GM19455 (cell line): ENCODE measurements around the gene PSMD11.

Experiments used
- ATAC-seq: cut with Tn5 transposase; IDR thresholded peaks from one replicate; pipeline ENCODE4 v1.9.1; 2021; ENCODE audit not compliant: unreplicated experiment

The PSMD11 gene

DNA sequence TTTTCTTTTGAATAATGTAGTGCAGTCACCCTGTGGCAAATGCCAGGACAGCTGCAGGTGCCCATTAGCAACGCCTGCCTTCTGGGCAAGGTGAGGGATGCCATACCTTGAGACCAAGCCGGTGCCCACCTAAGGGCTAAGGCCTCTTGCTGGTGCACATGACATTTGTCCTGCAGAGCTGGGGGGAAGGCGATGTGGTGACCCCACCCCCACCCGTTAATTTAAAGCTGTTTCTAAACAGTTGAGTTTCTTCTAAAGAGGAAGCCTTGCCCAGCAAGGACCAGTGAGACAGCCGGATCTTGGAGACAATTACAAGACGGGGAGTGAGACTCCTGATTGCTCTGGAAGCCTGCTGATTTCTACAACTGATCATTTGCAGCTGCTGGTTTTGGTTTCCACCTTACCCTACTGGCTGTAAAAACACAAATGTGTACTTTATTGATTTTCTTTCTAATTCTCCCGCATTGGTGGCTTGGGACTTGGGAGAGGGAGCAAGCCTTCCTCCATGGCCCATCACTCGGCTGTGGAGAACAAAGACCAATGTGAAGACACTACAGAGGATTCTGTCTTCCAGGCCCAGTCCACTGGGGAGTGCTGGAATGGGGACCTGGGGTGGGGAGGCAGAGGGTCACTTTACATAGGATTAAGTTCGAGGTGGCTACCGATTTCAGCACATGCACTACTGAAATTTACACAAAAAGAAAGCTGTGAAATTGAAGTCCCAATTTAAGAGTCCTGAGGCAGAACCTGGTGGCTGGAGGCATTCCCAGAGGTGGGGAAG, 45.2 kb downstream of the PSMD11 start:
- no peak for ATAC-seq

DNA sequence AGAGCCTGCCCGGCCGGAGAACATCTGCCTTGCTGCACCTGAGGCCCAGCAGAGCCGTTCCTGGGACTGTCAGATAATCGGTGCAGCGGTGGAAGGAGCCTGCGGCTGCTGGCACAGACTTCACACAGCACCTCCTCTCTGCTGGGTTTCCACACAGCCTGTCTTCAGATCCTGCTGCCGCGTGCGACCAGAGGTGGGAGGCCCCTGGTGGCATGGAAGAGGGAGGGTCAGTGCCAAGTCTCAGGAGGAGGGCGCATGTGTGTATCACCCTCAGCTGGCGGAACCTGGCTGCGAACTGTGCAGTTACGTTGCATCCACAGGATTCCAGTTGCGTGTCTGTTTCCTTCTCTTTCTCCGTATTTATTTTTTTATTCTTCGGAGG, 45.8 kb downstream of the PSMD11 start:
- no peak for ATAC-seq

GRCh38 chr17:32491371-32492263, 47.3 kb downstream of the PSMD11 start:
- ATAC-seq, result no peak

- ATAC-seq, result no peak
Observed at GRCh38 chr17:32492264-32492589, 47.9 kb downstream of the PSMD11 start.

- ATAC-seq, result no peak
Observed at GRCh38 chr17:32492648-32493289, 48.5 kb downstream of the PSMD11 start.

DNA sequence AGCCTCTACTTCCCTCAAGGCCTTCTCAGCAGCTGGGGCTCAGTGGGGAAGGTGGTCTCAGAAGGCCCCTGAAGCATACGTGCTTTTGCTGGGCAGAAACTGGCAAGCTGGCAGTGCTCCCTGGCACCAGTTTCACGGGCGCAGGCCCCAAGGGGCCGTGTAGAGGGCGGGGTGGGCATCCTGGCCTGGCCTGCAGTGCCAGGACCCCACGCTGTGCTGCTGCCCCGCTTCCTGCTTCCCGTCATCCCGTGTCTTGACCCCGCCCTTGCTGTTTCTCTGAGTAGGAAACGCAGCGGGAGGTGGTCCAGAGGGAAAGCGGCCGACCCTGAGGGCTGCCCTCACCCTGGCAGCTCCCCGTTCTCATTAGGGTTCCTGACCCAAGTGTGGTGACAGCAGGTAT, 49.3 kb downstream of the PSMD11 start:
- no peak for ATAC-seq

DNA sequence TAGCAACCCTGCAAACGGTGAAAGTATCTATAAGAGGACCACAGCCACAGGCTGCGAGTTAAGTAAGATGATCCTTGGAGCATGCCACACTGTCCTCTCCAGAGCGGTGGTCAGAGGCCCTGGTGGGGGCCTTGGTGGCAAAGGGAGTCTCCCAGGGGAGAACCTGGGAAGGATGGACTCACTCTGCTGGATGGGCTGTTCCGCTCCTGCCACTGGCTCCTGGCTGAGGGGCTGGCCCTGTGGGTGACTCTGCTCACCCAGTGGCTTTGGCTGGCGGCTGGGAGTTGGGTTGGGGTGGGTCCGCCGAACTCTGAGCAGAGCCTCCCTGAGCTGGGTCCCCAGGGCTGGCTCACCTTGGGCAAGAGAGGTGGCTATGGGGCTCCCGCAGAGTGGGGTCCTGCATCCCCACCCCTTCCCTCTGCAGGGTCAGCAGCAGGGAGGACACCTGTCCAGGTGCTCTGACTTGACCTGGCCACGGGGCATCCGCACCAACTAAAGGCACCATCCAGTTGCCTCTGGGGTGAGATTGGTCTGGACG, 49.7 kb downstream of the PSMD11 start:
- ATAC-seq, result no peak

- ATAC-seq, result no peak
Observed at GRCh38 chr17:32494621-32495358, 50.5 kb downstream of the PSMD11 start.

- ATAC-seq, result no peak
Observed at GRCh38 chr17:32495359-32496231, 51.3 kb downstream of the PSMD11 start.

DNA sequence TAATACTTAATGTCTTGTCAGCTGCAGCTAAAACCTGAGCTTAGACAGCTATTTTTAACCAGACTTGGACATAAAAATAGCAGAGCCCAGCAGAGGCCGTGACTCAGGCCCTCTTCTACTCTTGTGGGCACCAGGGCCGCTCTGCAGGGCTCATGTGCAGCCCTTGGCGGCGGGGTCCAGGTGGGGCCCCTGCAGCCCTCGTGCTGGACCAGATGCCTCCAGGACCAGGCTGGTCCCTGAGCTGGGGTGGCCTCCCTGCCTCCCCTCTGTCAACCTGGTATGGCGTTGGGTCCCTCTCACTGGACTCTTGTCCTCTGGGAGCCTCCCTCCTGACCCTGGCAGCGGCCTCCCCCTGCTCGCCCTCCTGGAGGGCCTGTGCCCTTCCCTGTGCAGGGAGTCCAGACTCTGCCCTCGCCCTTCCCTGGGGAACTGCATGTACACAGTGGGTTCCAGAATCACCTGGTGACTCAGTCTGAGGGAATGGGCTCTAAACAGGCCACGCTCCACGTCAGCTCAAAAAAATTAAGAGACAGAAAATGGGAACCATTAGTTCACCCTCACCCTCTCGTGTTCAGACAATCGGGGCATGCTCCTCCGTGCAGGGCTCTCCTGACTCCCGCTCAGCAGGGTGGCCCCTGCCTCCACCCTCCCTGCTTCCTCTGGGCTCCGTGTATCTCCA, 52.2 kb downstream of the PSMD11 start:
- ATAC-seq, result no peak

GRCh38 chr17:32497431-32498205, 53.3 kb downstream of the PSMD11 start:
- no peak for ATAC-seq

GRCh38 chr17:32498391-32498790, 54.1 kb downstream of the PSMD11 start:
- ATAC-seq, result no peak

GRCh38 chr17:32502013-32502412, 57.7 kb downstream of the PSMD11 start:
- no peak for ATAC-seq

GRCh38 chr17:32502710-32503109, 58.4 kb downstream of the PSMD11 start:
- no peak for ATAC-seq

DNA sequence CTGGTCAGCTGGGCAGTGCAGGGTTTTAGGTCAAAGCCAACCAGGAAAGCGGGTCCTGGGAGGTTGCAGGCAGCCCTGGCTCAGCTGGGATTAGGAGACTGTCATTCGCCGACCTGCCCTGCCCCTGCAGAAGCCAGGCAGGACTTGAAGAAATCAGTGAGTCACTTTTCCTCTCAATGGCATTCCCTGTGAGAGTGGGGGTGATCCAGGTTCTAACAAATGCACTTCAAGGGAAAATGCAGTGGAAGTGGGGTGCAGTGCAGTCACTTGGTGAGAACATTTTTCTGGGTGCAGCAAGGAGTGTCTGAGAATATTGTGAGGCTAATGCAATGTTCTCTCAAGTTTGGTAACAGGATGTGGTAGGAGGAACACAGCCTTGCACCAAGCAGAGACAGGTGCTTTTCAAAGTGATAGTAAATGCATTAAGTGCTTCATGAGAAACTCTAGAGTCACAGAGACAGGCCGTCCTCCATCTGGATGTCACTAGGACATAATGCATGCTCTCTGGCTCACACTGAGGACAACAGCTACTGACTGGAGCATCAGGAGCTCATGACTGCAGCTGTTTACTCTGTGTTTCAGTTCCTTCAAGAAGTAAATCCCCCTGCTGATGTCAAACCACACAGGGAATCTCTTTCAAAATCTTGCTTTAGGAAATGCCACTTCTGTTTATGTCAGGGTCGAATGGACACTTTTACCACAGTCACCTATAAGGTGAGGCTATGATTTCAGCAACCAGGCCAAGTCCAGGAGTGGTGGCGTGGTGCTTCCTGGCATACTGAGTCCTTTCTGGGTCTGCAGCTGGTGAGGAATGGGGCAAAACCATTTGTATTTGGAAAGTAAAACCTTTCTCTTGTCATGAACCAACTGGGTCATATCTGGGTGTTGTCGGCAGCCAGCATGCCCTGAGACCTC, 59.2 kb downstream of the PSMD11 start:
- peak; percentile 88 for ATAC-seq

DNA sequence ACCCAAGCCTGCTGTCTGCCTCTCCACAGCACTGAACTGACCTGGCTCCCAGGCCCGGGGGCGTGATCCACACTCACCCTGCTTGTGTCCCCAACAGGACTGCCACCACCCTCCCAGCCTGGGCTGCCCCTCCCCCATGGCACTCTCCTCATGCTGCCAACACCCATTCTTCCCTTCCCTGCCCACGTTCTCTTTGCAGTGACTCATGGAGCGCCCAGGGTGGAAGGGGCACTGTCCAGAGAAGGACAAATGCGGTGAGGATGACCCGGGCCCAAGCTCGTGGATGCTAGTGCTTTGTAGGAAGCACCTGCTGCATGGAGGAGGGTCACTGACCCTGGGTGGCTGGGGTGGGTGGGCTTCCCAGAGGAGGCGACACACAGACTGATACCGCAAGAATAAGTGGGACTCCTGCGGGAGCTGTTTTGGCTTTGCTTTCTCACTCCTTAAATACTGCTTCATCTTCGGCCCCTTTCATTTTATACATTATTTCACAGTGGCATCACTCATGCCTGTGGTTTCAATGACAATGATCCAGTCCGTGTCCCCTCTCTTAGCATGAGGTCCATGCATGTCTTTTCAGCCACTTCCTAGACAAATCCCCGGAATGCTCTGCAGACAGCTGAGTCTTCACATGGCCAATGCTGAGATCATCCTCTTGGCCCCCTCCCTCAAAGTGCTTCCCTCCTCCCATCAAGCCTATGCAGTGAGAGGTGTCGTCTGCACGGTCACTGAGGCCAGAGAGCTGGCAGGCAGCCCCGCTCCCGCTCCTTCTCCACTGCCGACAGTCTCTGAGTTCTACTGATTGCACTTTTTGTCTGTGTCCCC, 60.1 kb downstream of the PSMD11 start:
- no peak for ATAC-seq

DNA sequence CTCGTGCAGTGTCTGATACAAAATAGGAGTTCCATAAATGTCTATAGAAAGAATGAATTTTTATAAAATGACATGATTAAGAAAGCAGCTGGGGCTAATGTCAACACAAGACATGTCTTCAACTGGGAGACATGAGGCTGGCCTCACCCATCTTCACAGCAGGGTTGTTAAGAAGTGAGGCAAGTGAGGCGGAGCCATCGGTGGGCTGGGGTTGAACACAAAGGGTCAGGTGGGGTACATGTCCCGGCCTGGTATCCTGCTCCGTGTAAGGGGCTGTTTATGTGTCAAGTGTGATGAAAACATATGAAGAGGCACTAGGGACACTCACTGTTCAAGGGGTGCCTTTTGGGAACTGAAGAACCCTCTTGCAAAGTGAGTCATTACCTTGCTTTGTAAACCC, 64.6 kb downstream of the PSMD11 start:
- no peak for ATAC-seq
